ELR (cell line): Measurements from ENCODE around the gene SLC15A1.

Experiments used
- DNase-seq: peaks from one replicate; pipeline ENCODE4 v3.0.0-alpha.2; 2015; ENCODE audit warnings: low read depth

The SLC15A1 gene

GRCh38 chr13:98751367-98751782 lies 1.1 kb downstream of the SLC15A1 start:
- peak; percentile 11 for DNase-seq

GRCh38 chr13:98749501-98749900 lies 3.0 kb downstream of the SLC15A1 start:
- no peak for DNase-seq

- peak; percentile 41 for DNase-seq
These were observed 5.5 kb downstream of the SLC15A1 start for GRCh38 chr13:98746968-98747367.

GRCh38 chr13:98743377-98743776 lies 9.1 kb downstream of the SLC15A1 start:
- DNase-seq = no peak

GRCh38 chr13:98742961-98743360 lies 9.5 kb downstream of the SLC15A1 start:
- no peak for DNase-seq

GRCh38 chr13:98741741-98742435 lies 10.6 kb downstream of the SLC15A1 start:
- DNase-seq = no peak

GRCh38 chr13:98740131-98740530 lies 12.3 kb downstream of the SLC15A1 start:
- no peak for DNase-seq

- no peak for DNase-seq
These were observed 13.5 kb downstream of the SLC15A1 start for GRCh38 chr13:98738993-98739392.

GRCh38 chr13:98738213-98738612 lies 14.3 kb downstream of the SLC15A1 start:
- DNase-seq = no peak

- no peak for DNase-seq
These were observed 20.5 kb downstream of the SLC15A1 start for GRCh38 chr13:98731925-98732324.

- no peak for DNase-seq
These were observed 21.4 kb downstream of the SLC15A1 start for GRCh38 chr13:98731038-98731437.

GRCh38 chr13:98730441-98730840 lies 22.0 kb downstream of the SLC15A1 start:
- DNase-seq = no peak

- DNase-seq = no peak
These were observed 22.8 kb downstream of the SLC15A1 start for GRCh38 chr13:98729658-98730057.

GRCh38 chr13:98722958-98723357 lies 29.5 kb downstream of the SLC15A1 start:
- DNase-seq = no peak

- peak; percentile 14 for DNase-seq
These were observed 30.5 kb downstream of the SLC15A1 start for GRCh38 chr13:98721825-98722510.

GRCh38 chr13:98719527-98720250 lies 32.8 kb downstream of the SLC15A1 start:
- DNase-seq = no peak

- DNase-seq = no peak
These were observed 34.6 kb downstream of the SLC15A1 start for GRCh38 chr13:98717891-98718290.

GRCh38 chr13:98717256-98717655 lies 35.2 kb downstream of the SLC15A1 start:
- no peak for DNase-seq

GRCh38 chr13:98710521-98710920 lies 42.0 kb downstream of the SLC15A1 start:
- no peak for DNase-seq

- no peak for DNase-seq
These were observed 45.0 kb downstream of the SLC15A1 start for GRCh38 chr13:98707281-98707999.

- peak; percentile 35 for DNase-seq
These were observed 45.9 kb downstream of the SLC15A1 start for GRCh38 chr13:98706446-98707110.

GRCh38 chr13:98697791-98698190 lies 54.7 kb downstream of the SLC15A1 start:
- DNase-seq = no peak
